Ramos (cell line): Measurements from ENCODE around the gene UTP25.

Experiments used
- in situ Hi-C: fragments of 300-500 bp; cut with MboI; formaldehyde crosslinking; loops from one replicate; pipeline ENCODE4 v1.14.3; 2022; ENCODE audit warnings: low sequenced_read_pairs; ENCODE audit not compliant: unreplicated experiment

Gene UTP25

DNA sequence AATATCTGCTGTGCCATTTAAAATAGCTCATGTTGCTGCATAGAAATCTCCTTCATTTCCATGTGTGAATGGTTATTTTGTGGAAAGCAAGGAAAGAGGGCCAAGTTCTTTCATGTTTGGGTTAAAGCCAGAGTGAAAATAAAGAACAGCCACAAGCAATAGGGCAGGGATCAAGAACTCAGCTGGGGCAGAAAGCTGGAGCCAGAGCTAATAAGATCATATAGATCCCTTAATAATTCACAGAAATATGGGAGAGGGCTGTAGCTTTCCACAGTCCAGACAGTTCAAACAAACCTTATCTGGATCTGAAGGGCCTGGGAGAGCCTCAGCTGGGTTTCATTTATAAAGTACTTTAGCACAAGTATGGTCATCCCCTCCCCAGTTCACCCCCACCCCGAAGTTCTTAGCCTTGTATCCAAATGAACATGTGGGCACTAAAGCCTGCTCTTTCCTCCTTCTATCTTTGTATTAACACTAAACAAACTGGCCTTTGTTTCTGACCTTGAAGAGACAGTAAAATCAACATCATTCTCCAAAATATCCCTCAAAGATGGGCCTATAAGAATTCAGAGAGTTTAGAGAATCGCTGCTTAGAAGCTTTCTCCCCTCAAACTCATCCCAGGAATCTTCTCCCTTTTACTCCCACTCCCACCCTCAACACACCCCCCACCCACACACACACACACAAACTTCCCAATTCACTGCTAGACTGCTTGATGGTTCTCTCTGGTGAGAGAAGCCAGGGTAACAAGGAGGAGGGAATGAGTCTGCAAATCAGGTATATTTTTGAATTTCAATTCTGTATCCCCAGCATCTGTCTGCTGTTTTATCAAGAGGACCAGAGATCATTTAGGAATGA is 41.7 kb downstream of the UTP25 start:
- in situ Hi-C loops: loop anchor here (25.0 kb wide), 1 partner anchor 443 kb away; no protein-coding TSS in a partner anchor

- in situ Hi-C loops: loop anchor here (25.0 kb wide), 1 partner anchor 442 kb away; no protein-coding TSS in a partner anchor
Observed at GRCh38 chr1:209870151-209870831, 42.5 kb downstream of the UTP25 start.

DNA sequence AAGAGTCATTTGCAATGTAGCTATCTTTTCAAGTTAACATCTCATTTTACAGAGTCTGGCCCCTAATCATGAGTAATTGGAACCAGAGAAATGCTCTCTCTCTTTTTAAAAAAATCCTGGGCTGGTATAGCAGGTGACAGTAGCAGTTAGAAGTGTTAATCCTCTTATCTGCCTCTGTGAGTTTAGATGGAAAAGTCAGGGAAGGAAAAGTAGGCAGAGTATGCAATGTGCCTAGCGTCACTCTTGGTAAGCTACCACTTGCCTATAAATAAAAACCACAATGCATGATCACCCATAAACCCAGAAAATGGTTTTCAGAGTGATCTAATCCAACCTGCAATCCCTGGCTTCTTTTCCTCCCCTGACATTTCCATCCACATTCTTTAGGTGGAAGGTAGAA is 43.2 kb downstream of the UTP25 start:
- in situ Hi-C loops: loop anchor here (25.0 kb wide), 1 partner anchor 441 kb away; no protein-coding TSS in a partner anchor

GRCh38 chr1:209871430-209871829 is 43.7 kb downstream of the UTP25 start:
- in situ Hi-C loops: loop anchor here (25.0 kb wide), 1 partner anchor 441 kb away; no protein-coding TSS in a partner anchor

DNA sequence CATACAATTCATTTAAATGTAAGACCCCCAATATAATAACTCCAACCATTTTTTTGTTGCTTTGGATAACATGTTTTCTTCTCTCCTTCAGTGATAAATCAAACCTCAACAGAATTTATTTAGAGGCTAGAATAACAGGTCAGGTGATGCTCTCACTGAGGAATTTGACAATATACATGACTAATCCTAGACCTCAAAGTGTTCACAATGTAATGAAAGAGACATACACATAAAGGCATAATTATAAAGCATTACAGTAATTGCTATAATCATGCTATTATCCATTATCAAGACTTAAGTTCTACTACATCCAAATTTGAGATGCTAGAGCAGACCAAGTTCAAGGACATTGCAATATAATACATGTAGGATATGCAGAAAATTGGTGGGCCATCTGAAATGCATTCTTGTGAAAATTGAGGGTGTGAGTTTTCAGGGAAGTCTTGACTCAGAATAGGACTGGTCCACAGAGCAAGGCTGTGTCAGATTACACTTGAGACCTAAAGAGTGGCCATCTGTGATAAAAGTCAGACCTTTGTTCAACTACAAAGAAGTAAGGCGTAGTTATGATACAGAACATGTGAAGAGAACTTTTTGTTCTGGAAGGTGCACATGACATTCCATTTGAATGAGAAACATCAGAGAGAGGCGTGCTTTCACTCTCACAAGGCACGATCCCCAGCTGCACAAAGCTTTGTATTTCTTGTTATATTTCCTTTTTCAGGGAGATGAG is 45.5 kb downstream of the UTP25 start:
- in situ Hi-C loops: loop anchor here (25.0 kb wide), 1 partner anchor 439 kb away; no protein-coding TSS in a partner anchor

DNA sequence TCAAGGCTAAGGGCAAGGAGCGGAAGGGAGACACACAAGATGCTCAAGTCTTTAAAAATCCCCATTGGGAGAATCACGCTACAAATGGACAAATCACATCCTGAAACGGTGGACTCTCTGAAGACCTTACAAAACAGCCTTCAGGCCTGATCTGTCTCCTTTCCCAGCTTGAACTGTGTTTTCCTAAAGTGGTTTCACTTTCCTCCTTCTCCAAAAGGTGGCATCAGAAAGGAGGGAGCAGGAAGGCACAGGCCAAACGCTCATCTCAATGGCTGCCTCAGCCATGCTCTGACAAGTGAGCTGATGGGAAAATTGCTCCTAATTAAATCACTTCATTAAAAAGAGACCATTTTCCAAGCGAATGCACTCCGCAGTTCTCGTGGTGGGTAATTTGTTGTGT is 47.7 kb downstream of the UTP25 start:
- in situ Hi-C loops: no loop called here

GRCh38 chr1:209876078-209876800 is 48.5 kb downstream of the UTP25 start:
- in situ Hi-C loops: no loop called here

DNA sequence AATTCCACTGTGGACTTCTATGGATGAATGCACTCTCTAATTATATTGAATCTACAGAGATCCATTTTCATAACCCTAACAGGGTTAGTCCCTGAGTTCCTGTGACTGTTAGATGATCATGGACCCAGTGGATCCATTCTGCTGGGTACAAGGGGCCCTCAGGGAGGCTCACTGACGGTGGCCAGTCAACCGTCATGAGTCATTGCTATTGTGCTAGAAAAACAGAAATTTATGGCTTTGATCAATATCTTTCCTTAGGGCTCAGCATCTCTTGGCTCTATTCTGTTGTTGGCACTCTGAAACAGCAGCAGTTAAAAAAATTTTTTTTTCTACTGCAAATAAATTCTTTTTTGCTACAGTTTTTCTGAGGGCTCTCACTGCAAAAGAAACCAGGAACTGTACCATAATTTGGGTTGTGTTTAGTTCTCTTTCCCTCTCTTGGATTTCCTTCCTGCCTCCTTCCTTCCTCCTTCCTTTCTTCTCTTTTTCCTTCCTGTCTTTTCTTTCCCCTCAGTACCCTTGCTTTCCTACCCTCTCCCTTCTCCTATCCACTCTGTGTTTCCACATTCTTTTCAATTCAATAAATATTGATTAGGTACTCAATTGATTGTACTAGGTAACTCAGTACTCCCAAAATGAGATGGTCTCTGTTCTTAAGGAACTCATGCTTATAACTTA is 49.5 kb downstream of the UTP25 start:
- in situ Hi-C loops: no loop called here

DNA sequence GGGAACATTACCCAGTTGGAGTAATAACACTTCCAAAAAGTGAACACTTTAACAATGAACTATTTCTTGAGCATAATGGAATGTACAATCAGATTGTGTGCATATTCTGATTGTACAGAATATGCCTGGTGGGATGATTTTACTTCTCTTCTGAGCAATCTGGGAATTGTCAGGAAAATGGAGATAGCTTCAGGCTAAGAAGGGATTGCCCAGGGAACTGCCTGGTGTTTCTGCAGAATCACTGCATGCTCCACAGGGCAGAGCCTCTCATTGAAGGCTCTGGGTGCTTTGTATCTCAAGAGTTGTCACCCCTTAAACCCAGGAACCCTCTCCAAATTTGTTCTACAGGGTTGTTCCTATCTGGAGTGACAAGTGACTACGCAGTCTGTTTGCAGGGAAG is 51.2 kb downstream of the UTP25 start:
- in situ Hi-C loops: no loop called here

DNA sequence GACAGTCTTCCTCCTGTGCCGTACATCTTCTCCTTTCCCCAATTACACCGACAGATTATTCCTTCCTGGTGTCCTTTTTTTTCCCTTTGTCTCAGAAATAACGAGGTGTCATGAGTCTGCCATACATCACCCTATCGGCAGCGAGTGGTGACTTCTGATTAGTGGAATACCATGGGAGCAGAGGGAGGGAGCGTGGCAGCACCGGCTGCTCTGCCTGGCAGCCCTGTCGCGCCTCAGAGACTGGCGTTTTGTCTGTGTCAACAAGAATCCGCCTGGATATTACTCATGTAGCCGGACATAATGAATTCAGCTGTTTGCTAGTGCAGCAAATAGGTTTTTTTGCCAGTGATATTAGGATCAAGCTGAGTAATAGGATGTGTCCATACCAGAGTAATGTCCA is 51.8 kb downstream of the UTP25 start:
- in situ Hi-C loops: no loop called here

DNA sequence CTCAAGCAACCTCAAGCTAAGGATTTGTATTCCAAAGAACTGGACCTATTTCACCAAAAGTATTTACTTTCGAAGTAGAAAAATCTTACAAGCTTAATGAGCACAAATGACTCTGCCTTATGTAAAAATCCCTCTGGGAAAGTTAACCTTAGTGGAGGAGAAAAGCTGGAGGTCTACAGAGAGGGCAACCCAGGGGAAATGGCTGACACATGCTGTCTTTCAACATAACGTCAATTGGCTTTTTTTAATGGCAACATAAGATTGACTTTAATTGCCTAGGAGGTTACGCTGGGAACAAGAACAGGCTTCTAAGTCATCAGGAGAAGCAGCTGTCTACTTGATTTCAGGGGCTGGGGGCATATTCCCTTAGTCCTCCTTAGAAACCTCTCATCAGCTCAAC is 52.3 kb downstream of the UTP25 start:
- in situ Hi-C loops: no loop called here

- in situ Hi-C loops: no loop called here
Observed at GRCh38 chr1:209881619-209882018, 53.8 kb downstream of the UTP25 start.

- in situ Hi-C loops: no loop called here
Observed at GRCh38 chr1:209882286-209882685, 54.5 kb downstream of the UTP25 start.

- in situ Hi-C loops: no loop called here
Observed at GRCh38 chr1:209882942-209883340, 55.2 kb downstream of the UTP25 start.

- in situ Hi-C loops: no loop called here
Observed at GRCh38 chr1:209883341-209883971, 55.7 kb downstream of the UTP25 start.

GRCh38 chr1:209884249-209884648 is 56.5 kb downstream of the UTP25 start:
- in situ Hi-C loops: no loop called here

DNA sequence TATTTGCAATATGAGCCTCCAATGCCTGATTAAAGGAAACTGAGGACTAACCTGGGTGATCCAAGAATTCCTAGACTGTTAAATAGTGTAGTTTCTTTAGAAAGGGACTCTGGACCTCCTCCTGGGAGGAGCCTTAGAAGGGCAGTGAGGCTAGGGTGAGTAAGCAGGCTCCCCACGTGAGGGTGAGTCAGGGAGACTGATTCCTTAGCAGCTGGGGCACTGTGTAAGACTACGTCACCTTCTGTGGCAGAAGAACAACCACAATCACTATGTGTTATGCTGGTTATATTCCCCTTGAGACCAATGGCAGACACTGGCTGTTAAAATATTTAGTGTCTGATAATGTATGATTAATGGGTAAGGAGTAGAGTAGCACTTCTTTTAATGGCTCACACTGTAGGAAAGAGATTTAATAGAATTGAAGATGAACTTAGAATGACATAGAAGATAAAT is 56.9 kb downstream of the UTP25 start:
- in situ Hi-C loops: no loop called here

GRCh38 chr1:209885403-209886218 is 57.8 kb downstream of the UTP25 start:
- in situ Hi-C loops: no loop called here
